IPS DF 4.7 (cell line): ENCODE data around the gene SIGLEC11.

Experiments
- DNase-seq: peaks from one replicate; pipeline ENCODE4 v3.0.0-alpha.2; 2013; ENCODE audit warnings: low spot score; ENCODE audit errors: extremely low read depth

SIGLEC11 gene

GRCh38 chr19:49907745-49908446 lies 53.1 kb downstream of the SIGLEC11 start:
- no peak for DNase-seq

GRCh38 chr19:49906879-49907564 lies 54.0 kb downstream of the SIGLEC11 start:
- no peak for DNase-seq

- DNase-seq: no peak
Observed at GRCh38 chr19:49904136-49904535, 56.8 kb downstream of the SIGLEC11 start.
